GM21529 (cell line): ENCODE data around the gene USP50.
A peak's percentile ranks its signal among the peaks of the same experiment; 100 is the strongest.
"Not testable (repeated sequence)": the region's sequence is repeated elsewhere in the genome, so short reads cannot be mapped to it uniquely, and the experiment has no call there.

Source experiments
- ATAC-seq: cut with Tn5 transposase; IDR thresholded peaks from one replicate; pipeline ENCODE4 v1.9.1; 2021; ENCODE audit not compliant: unreplicated experiment

The USP50 gene

DNA sequence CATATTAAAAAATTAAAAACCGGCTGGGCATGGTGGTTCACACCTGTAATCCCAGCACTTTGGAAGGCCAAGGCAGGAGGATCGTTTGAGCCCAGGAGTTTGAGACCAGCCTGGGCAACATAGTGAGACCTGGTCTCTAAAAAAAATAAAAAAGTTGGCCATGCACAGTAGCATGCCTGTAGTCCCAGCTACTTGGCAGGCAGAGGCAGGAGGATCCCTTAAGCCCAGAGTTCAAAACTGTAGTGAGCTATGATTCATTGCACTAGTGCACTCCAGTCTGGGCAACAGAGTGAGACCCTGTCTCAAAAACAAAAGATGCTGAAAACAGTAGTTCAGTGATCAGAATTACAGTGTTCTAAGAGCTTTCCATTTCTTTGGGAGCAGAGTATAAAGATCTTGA lies 40.8 kb downstream of the USP50 start:
- not testable (repeated sequence) for ATAC-seq

DNA sequence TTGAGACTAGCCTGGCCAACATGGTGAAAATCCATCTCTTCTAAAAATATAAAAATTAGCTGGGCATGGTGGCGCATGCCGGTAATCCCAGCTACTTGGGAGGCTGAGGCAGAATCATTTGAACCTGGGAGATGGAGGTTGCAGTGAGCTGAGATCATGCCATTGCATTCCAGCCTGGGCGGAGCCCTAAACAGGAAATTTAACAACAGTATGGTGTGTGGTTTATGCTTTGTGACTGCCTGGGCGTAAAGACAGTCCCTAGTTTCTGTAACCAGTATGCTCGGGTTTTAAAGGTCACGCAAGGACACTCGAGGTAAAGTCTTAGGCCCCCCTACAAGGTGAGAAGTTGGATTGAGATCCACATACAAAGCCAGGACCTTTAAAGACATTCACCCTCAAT lies 43.3 kb downstream of the USP50 start:
- no peak for ATAC-seq

DNA sequence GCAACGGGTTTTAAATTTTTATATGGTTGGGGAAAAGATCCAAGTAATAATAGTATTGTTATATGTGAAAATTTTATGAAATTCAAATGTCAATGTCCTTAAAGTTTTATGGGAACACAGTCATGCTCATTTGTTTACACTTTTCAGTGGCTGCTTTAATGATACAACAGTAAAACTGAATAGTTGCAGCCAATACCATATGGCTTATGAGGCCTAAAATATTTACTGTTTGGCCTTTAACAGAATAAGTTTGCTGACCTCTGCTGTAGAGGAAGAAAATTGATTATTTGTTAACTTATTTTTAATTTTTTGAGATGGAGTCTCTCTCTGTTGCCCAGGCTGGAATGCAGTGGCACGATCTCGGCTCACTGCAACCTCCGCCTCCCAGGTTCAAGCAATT lies 44.7 kb downstream of the USP50 start:
- ATAC-seq, result no peak

DNA sequence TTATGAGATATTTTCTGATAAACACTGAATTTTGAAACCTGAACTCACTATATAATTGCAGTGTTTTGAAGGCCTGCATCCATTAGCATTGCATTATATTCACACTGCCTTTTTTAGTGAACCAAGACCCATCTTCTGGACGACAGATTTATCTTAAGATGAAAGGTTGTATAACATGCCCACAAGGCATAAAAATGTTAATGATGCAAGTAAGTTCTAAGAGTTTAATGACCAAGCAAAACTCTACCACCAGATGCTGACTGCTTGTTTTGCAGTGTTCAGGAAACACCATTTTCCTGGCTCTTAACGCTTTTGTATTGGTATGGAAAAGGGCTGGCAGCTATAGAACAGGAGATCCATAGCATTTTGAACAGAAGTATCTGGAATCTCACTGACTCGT lies 46.1 kb downstream of the USP50 start:
- ATAC-seq, result no peak

DNA sequence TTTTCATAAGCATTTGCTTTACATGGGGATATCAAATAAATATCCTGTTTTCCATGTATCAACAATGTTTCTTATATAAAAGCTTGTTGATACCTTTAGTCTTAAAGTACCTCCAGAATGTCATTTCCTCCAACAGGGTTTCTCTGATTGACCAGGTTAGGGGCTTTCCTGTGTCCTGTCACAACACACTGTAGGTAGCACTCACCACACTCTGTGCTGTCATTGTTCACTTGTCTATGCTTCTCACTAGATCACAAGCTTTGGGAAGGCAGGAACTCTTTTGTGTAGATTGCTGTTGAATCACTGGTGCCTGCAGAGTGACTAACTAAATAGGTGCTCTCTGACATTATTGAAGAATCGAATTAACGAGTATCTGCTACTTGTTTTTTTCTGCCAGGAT lies 49.8 kb downstream of the USP50 start:
- ATAC-seq, result no peak

DNA sequence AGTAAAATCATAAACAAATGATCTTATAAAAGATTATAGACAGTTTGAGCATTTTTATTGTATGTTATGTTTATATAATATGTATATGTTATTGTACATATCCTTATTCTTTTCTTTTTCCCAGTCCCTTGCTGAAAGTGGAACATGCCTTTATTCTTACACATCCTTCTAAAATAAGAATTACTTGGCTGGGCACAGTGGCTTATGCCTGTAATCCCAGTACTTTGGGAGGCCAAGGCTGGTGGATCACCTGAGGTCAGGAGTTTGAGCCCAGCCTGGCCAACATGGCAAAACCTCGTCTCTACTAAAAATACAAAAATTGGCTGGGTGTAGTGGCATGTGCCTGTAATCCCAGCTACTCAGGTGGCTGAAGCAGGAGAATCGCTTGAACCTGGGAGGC lies 51.9 kb downstream of the USP50 start:
- not testable (repeated sequence) for ATAC-seq

DNA sequence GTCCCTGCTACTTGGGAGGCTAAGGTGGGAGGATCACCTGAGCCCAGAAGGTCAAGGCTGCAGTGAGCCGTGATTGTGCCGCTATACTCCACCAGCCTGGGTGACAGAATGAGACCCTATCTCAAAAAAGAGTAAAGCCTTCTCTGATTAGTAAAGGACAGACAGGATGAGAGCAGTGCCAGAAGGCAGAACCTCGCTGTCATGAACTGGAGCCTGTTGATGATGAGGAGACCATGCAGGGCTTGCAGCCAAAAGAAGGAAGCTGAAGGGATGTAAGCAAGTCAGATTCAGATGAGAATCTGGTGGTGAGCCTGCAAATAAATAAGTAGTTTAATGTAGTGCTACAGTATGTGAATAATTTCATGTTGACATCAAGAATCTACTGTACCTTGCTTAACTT lies 52.8 kb downstream of the USP50 start:
- no peak for ATAC-seq

DNA sequence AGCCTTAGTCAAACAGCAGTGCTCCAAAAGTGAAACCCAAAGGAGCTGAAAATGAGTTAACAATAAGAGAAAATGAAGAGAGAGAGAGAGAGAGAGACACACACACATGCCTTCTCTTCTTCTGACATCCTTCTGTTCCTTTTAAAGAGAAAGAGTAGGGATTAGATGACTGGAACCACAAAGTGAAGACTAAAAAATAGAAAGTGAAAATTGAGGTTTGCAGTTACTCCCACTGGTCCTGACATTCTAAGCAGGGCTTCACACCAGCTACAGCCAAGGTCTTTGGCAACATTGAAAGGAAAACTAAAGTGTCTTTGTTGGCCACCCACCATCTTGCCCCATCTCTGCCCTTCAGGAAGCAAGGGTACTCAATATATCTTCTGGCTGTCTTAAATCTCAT lies 59.2 kb downstream of the USP50 start:
- no peak for ATAC-seq

DNA sequence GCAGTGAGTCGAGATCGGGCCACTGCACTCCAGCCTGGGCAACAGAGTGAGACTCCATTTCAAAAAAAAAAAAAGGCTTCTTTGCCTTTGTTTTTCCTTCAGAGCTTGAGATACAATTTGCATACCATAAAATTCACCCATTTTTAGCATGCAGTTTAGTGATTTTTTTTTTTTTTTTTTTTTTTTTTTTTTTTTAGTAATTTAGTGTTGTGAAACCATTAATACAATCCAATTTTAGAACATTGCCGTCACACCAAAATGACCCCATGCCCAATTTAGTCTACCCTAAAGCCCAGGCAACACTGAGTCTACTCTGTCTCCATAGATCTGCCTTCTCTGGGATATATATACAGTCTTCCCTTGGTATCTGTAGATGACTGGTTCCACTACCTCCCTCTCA lies 61.1 kb downstream of the USP50 start:
- ATAC-seq, result no peak

DNA sequence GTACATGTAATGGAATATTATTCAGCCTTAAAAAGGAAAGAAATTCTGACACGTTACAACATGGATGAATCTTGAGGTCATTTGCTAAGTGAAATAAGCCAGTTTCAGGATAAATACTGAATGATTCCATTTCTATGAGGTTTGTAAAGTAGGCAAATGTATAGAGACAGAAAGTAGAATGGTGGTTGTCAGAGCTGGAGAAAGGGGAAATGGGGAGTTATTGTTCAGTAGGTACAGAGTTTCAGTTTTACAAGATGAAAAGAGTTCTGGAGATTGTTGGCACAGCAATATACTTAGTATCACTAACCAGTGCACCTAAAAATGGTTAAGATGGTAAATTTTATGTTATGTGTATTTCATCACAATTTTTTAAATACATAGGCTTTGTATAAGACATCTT lies 61.7 kb downstream of the USP50 start:
- ATAC-seq, result peak; percentile 65

DNA sequence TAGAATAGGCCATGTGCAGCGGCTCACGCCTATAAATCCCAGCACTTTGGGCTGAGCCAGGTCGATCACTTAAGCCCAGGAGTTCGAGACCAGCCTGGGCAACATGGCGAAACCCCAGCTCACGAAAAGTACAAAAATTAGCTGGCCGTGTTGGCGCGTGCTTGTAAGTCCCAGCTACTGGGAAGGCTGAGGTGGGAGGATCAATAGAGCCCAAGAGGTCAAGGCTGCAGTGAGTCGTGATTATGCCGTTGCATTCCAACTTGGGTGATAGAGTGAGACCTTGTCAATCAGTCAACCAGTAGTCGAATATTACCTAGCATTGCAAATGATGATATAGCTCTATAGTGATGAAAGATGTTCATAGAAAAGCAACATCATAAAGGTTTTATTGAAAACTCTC lies 70.3 kb downstream of the USP50 start:
- no peak for ATAC-seq

DNA sequence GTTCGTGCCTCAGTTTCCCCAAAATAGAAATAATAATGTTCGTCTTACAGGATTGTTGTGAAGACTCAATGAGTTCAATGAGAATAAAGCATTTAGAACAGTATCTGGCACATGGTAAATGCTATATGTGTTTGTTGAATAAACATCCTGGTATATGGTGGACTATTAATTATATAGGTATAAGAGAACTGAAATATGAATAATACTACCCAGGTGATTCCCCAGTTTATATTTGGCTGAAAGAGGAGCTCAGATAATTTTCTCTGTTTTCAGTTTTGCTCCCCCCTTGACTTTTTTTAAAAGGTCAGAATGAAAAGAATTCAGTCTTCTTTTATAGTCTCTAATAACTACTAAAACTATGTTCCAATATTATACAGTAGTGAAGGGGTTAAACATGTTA lies 75.4 kb downstream of the USP50 start:
- no peak for ATAC-seq

DNA sequence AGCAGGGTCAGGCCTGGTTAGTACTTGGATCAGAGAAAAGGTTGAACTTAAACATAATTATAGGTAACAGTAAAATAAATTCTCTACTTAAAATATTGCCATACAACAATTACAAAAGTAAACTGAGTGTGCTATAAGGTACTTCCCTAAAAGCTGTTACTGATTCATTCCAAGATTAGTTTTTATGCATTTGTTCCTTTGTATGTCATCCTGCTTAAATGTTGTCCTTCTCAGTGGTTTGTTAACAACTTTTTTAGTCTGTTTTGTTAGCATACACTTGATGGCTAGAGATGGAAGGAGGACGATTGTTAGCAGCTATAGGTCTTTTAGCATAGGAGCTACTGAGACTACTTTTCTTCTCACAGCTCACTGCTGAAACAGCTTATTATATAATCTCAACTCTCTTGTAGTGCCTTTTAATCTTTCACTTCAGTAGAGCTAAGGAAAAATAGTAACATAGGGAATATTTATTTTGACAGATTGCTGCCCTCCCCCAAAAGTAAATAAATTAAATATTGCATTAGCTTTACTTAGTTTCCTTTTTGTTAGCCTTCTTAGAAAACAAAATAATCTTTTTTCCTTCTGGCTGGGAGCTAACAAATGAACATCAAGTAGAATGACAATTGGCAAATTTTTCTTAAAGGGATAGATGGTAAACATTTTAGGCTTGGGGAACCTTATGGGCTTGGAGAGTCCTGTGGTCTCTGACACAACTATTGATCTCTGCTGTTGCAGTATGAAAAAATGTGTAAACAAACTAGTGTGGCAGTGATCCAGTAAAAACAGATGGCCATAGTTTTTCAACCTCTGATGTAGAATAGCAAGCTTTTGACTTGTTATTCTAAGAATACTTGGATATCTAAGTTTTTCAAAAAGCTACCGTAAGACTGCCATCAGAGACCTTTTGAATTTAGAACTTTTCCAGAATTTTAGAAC lies 82.8 kb downstream of the USP50 start:
- ATAC-seq, result no peak

DNA sequence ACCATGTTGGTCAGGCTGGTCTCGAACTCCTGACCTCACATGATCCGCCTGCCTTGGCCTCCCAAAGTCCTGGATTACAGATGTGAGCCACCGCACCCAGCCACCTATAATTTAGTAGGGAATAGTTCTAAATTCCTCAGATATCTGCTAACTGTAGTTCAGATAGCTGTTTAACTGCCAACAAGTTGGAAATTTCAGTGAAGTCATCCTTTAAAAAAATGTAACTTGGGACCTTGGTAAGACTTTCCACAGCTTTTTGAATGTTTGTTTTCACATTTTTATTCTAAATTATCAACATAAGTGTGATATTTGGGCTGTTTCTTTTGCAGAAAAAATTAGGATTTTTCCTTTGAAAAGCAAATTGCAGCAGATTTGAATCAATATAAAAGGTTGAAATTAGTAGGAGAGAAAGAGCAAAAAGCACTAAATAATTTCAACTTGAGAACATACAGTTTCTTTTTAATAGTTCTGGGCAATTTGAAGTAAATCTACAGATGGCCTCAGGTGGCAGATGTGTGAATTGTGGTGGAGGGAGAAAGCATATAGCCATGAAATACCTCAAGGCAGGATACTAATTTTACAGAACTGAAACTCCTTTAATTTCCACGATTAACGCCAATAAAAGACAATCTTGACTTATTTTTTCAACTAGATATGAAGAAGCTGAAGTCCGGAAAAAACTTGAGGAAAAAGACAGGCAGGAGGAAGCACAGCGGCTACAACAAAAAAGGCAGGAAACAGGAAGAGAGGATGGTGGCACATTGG lies 87.9 kb downstream of the USP50 start:
- ATAC-seq, result no peak

DNA sequence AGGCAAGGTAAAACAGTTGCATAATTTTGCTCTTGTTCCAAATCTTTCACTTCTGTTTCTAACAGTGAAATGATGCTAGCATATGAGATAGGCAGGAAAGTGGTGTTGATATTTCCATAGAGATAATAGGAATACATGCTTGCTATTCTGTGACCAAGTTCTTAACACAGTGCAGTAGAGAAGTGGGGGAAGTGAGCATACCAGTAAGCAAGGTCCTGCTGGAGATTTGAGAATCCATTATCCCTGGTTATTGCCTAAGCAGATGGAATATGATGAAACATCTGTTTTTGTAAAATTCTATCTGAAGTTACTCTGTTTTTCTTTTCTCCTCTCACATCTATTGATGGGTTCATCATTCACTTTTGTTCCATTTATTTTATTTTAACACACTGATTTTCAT lies 93.5 kb downstream of the USP50 start:
- ATAC-seq, result no peak
